Measurements from ENCODE around the gene SOX12. TPM values are rescaled to one million over a fixed set of nuclear protein-coding genes. Genes with fewer than 3 reads are reported as not detected.

The SOX12 gene
- total and polyA plus RNA-seq, 4 donors: 0.67 to 4.2 (median 1.7) TPM

DNA sequence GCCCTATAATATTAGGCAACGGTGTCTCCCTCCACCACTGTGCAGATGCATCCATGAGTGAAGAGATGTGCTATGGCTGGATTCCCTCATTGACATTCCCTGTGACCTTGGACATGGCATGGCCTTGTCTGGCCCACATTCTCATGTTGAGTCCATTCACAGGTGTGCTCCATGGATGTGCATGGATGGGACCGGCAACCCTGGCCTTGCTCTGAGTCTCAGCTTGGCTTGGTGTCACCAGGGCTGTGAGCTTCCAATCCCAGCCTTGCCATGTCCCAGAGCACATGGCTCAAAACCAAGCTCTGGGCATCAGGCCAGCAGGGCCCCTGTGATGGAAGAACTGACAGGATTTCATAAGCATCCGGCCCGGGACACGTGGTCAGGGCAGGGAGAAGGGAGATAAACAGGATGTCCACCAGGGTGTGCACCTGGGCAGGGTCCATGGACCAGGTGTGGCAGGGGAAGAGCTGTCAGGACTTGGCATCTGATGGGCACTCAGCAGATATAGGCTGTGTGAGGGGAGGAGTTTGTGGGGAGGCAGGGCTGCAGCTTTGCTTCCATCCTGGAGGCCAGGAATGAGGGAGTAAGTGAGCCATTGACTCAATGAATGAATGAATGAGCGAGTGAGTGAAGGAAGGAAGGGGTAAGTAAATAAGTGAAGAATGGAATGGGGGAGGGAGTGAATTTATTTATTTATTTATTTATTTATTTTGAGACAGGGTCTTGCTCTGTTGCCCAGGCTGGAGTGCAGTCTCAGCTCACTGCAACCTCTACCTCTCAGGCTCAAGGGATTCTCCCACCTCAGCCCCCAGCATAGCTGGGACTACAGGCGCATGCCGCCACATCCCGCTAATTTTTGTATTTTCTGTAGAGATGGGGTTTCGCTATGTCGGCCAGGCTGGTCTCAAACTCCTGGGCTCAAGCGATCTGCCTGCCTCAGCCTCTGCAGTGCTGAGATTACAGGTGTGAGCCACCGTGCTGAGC is 37.2 kb downstream of the SOX12 start:
- Histone ChIP-seq H3K9me3 (ENCODE audit: control insufficient read depth in 4 of 4, low read length in 3 of 4) (no peaks in the 10 kb centered on the region), H3K4me1 (ENCODE audit: control insufficient read depth in 4 of 4, insufficient read depth in 4 of 4, low read length in 3 of 4) (peaks cover 0 to 8% (median 4%) of the 10 kb centered on the region in 4 donors), H3K9ac (ENCODE audit: low read depth in 1 of 2, low read length in 2 of 2) (no peak overlapping the region), H3K36me3 (ENCODE audit: control insufficient read depth in 4 of 4, insufficient read depth in 3 of 4, low read depth in 1 of 4, low read length in 3 of 4) (no peaks in the 10 kb centered on the region), H3K27ac (ENCODE audit: low read depth in 1 of 2, low read length in 2 of 2) (peak overlapping the region; percentile 61 to 67), H3K27me3 (ENCODE audit: control insufficient read depth in 4 of 4, insufficient read depth in 4 of 4, low read length in 3 of 4) (no peaks in the 10 kb centered on the region), H3K4me3 (ENCODE audit: low read depth in 1 of 3, low read length in 3 of 3) (no peak overlapping the region)
- TF ChIP-seq RXRA (IDR thresholded peaks at IDR 0.05): peak; percentile 89 to 96
- TF ChIP-seq, protein P1, sequence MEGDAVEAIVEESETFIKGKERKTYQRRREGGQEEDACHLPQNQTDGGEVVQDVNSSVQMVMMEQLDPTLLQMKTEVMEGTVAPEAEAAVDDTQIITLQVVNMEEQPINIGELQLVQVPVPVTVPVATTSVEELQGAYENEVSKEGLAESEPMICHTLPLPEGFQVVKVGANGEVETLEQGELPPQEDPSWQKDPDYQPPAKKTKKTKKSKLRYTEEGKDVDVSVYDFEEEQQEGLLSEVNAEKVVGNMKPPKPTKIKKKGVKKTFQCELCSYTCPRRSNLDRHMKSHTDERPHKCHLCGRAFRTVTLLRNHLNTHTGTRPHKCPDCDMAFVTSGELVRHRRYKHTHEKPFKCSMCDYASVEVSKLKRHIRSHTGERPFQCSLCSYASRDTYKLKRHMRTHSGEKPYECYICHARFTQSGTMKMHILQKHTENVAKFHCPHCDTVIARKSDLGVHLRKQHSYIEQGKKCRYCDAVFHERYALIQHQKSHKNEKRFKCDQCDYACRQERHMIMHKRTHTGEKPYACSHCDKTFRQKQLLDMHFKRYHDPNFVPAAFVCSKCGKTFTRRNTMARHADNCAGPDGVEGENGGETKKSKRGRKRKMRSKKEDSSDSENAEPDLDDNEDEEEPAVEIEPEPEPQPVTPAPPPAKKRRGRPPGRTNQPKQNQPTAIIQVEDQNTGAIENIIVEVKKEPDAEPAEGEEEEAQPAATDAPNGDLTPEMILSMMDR (IDR thresholded peaks at IDR 0.05; ENCODE audit: low read depth, low read length, missing input control): peak; percentile 75
- peak; percentile 77 for TF ChIP-seq FOXA1 (IDR thresholded peaks at IDR 0.05)
- TF ChIP-seq HNF4G (IDR thresholded peaks at IDR 0.05): peak; percentile 68
- TF ChIP-seq, protein P2, sequence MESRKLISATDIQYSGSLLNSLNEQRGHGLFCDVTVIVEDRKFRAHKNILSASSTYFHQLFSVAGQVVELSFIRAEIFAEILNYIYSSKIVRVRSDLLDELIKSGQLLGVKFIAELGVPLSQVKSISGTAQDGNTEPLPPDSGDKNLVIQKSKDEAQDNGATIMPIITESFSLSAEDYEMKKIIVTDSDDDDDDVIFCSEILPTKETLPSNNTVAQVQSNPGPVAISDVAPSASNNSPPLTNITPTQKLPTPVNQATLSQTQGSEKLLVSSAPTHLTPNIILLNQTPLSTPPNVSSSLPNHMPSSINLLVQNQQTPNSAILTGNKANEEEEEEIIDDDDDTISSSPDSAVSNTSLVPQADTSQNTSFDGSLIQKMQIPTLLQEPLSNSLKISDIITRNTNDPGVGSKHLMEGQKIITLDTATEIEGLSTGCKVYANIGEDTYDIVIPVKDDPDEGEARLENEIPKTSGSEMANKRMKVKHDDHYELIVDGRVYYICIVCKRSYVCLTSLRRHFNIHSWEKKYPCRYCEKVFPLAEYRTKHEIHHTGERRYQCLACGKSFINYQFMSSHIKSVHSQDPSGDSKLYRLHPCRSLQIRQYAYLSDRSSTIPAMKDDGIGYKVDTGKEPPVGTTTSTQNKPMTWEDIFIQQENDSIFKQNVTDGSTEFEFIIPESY (IDR thresholded peaks at IDR 0.05): no peak
- peak in 1 of 2 donors; percentile 83 for TF ChIP-seq GABPA (IDR thresholded peaks at IDR 0.05 in 1 of 2, conservative IDR thresholded peaks at IDR 0.05 in 1 of 2)
- TF ChIP-seq SP1 (IDR thresholded peaks at IDR 0.05): peak; percentile 89
- peak in 1 of 2 donors; percentile 81 for TF ChIP-seq JUND (IDR thresholded peaks at IDR 0.05)
- TF ChIP-seq, protein P3, sequence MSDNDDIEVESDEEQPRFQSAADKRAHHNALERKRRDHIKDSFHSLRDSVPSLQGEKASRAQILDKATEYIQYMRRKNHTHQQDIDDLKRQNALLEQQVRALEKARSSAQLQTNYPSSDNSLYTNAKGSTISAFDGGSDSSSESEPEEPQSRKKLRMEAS (IDR thresholded peaks at IDR 0.05): peak; percentile 98
- TF ChIP-seq RAD21 (IDR thresholded peaks at IDR 0.05): peak; percentile 87 to 97
- peak; percentile 80 for TF ChIP-seq FOXA2 (IDR thresholded peaks at IDR 0.05)
- TF ChIP-seq HNF4A (conservative IDR thresholded peaks at IDR 0.05): peak; percentile 93 to 96
- TF ChIP-seq TAF1 (conservative IDR thresholded peaks at IDR 0.05): no peak
- TF ChIP-seq, protein P4, sequence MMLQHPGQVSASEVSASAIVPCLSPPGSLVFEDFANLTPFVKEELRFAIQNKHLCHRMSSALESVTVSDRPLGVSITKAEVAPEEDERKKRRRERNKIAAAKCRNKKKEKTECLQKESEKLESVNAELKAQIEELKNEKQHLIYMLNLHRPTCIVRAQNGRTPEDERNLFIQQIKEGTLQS (IDR thresholded peaks at IDR 0.05): peak; percentile 94
- TF ChIP-seq YY1 (IDR thresholded peaks at IDR 0.05): peak; percentile 75
- TF ChIP-seq EGR1 (IDR thresholded peaks at IDR 0.05; ENCODE audit: low read depth in 2 of 2): peak in 1 of 2 donors; percentile 69
- TF ChIP-seq NR2F2 (IDR thresholded peaks at IDR 0.05): peak; percentile 38
- TF ChIP-seq, protein P5, sequence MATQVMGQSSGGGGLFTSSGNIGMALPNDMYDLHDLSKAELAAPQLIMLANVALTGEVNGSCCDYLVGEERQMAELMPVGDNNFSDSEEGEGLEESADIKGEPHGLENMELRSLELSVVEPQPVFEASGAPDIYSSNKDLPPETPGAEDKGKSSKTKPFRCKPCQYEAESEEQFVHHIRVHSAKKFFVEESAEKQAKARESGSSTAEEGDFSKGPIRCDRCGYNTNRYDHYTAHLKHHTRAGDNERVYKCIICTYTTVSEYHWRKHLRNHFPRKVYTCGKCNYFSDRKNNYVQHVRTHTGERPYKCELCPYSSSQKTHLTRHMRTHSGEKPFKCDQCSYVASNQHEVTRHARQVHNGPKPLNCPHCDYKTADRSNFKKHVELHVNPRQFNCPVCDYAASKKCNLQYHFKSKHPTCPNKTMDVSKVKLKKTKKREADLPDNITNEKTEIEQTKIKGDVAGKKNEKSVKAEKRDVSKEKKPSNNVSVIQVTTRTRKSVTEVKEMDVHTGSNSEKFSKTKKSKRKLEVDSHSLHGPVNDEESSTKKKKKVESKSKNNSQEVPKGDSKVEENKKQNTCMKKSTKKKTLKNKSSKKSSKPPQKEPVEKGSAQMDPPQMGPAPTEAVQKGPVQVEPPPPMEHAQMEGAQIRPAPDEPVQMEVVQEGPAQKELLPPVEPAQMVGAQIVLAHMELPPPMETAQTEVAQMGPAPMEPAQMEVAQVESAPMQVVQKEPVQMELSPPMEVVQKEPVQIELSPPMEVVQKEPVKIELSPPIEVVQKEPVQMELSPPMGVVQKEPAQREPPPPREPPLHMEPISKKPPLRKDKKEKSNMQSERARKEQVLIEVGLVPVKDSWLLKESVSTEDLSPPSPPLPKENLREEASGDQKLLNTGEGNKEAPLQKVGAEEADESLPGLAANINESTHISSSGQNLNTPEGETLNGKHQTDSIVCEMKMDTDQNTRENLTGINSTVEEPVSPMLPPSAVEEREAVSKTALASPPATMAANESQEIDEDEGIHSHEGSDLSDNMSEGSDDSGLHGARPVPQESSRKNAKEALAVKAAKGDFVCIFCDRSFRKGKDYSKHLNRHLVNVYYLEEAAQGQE (IDR thresholded peaks at IDR 0.05): peak; percentile 49
- peak; percentile 74 for DNase-seq (ENCODE audit: low spot score)
- 61% methylated on average over 13 of the region's 13 CpGs for WGBS

Data from liver (tissue), 9 donors.